Inflammatory macrophage treated with lipopolysaccharide for 1 hour (primary cell): ENCODE results near the gene CCDC157.
A peak's percentile ranks its signal among the peaks of the same experiment; 100 is the strongest.
"Not testable (repeated sequence)": the region's sequence is repeated elsewhere in the genome, so short reads cannot be mapped to it uniquely, and the experiment has no call there.

Experiments used
- DNase-seq, 2 donors: peaks; one replicate each; pipeline ENCODE4 v3.0.0-alpha.2; 2020 to 2022

The CCDC157 gene

DNA sequence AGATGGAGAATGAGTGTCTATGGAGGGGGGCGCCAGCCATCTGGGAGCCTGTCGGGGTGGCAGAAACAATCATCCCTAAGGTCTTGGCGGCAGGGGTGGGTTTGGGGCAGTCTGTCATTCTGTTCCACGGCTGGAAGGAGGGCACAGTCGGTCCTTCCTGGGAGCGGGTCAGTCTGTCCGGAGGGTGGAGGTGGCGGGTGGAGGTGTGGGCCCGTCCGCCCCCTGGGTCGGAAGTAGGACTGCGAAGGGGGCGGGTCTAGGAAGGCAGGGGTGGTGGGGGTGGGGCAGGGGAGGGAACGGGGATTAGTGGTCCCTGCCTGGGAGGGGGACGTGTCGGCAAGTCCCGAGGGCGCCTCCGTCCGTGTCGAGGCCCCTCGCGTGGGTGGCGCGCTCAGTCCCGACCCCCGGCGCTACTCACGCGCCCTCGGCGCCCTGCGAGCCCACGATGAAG, 30.5 kb upstream of the CCDC157 start:
- DNase-seq: no peak

- peak; percentile 76 to 78 for DNase-seq
These were observed 30.0 kb upstream of the CCDC157 start, which contains the start of gene TBC1D10A for GRCh38 chr22:30326706-30327362. TBC1D10A (minus strand) TSS chr22:30326941; CDS start chr22:30326881, 60 bp downstream.

DNA sequence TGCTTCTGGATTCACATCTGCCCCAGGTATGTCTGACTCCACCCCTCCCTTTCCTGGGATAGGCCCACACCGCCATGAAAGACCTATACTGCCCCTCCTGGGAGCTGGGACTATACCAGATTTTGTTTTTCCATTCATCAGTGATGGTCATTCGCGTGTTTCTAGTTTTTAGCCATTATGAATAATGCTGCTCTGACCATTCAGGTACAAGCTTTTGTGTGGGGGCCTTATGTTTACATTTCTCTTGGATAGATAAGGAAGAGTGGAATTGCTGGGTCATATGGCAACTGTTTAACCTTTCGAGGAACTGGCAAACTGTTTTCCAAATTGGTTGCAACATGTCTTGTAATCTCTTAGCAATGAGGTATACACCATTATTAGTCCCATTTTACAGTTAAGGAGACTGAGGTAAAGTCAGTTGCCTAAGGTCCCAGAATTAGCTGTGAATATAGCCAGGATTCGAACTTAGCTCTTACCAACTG, 28.9 kb upstream of the CCDC157 start:
- DNase-seq: no peak

DNA sequence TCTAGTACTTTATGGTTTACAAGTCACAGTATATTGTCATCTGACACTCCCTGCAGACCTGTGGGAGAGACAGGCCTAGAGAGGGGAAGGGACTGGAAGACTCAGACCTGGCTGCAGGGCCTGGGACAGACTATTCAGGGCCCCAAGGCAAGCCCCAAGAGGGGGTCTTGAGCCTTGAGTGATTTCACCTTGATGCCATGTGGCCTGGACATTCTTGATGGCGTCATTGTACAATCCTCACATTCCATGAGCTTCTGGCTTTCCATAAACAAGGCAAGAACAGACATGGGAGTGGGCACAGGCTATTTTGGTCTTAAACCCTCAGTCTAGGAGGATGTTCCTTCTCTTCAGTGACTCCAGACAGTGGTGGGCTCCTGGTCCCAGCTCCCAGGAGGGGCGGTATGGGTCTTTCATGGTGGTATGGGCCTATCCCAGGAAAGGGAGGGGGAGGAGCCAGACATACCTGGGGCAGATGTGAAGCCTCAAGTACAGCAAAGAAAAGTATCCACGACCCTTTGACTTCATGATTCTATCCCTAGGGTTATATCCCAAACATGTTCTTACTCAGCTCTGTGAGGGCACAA, 28.2 kb upstream of the CCDC157 start:
- DNase-seq: no peak

- no peak for DNase-seq
These were observed 24.3 kb upstream of the CCDC157 start for GRCh38 chr22:30332551-30332950.

- DNase-seq: no peak
These were observed 23.7 kb upstream of the CCDC157 start for GRCh38 chr22:30332994-30333706.

DNA sequence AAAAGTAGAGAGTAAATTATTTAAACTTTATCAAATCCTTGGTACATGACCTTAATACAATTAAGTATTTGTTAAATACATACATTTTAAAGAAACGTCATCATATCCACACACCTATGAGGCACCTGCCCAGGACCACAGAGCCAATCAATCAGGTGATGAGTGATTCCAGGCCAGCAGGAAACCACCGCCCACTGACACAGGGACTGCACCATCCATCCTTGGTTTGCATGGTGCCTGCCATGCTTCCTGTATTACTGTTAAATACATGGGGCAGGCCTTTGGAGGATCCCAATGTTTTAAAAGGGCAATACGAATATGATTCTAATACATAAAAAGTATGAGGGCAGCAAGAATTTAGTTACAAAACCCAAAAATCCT, 23.1 kb upstream of the CCDC157 start:
- DNase-seq: no peak

GRCh38 chr22:30334646-30335045, 22.2 kb upstream of the CCDC157 start:
- no peak for DNase-seq

GRCh38 chr22:30335236-30335635, 21.6 kb upstream of the CCDC157 start:
- no peak for DNase-seq

- DNase-seq: no peak
These were observed 19.9 kb upstream of the CCDC157 start for GRCh38 chr22:30336752-30337460.

- DNase-seq: no peak
These were observed 19.4 kb upstream of the CCDC157 start for GRCh38 chr22:30337461-30337778.

DNA sequence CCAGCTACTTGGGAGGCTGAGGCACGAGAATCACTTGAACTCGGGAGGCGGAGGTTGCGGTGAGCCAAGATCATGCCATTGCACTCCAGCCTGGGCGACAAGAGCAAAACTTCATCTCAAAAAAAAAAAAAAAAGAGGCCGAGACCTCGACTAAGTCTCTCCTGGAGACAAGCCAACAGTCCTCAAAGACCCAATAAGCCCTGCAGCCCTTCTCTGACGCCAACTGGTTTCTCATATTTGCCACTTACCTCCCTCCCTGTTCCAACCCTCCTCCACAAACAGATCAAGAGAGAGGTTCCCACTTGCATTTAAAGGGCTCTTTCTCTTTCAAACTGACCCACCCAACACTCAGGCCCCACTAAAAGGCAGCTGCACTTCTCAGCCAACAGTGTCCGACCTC, 18.5 kb upstream of the CCDC157 start:
- DNase-seq: not testable (repeated sequence)

DNA sequence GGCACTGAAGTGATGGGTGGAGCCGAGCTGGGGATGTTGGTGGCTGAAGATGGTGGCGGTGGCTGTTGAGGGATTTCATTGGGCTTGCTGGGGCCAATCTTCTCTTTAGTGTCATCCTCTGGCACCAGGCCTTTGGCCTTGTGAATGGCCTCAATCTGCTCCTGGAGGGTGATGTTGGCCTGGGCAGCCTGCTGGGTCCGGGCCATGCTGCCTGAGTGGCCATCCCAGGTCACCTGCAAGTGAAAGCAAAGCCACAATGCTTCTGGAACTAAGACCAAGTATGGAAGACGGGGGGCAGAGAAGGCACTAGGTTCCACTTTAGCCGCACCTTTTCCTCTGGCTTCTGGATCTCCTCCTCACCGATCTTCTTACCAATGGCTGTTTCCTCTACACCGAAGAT, 18.0 kb upstream of the CCDC157 start:
- DNase-seq: no peak

DNA sequence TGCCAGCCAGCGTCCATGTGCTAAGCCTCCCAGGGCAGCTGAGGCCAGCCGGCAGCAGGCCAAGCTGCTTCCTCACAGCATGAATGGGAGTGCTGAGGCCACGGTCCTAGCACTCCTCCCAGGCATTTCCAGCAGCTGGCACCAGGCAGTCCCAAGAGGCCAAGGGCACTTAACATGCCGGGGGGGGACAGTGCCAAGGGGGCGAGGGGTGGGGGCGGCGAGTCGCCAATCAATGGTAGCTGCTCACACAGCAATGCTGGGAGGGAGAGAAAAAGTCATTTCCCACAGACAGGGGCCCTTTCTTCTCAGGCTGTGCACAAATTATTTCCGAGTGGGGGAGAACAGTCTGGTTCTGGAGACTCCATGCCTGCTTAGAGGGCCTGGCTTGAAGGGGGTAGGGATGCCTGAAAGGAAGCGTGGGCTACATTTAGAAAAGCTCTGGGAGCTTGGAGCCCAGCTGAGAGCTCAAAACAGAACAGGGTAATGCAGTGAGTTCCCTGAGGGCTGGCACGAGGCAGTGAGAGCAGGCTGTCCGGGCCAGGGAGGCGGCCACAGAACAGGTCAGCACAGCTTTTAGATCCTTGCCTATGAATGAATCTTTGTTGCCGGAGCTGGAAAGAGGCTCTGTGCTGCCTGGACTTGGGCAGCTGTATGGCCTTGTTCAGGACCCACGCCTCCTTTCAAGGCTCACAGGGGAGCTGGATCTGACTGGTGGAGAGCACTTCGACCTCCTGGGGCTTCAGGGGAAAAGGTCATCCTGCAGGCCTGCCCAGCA, 15.7 kb upstream of the CCDC157 start:
- no peak for DNase-seq

- DNase-seq: no peak
These were observed 12.2 kb upstream of the CCDC157 start for GRCh38 chr22:30344447-30345200.

DNA sequence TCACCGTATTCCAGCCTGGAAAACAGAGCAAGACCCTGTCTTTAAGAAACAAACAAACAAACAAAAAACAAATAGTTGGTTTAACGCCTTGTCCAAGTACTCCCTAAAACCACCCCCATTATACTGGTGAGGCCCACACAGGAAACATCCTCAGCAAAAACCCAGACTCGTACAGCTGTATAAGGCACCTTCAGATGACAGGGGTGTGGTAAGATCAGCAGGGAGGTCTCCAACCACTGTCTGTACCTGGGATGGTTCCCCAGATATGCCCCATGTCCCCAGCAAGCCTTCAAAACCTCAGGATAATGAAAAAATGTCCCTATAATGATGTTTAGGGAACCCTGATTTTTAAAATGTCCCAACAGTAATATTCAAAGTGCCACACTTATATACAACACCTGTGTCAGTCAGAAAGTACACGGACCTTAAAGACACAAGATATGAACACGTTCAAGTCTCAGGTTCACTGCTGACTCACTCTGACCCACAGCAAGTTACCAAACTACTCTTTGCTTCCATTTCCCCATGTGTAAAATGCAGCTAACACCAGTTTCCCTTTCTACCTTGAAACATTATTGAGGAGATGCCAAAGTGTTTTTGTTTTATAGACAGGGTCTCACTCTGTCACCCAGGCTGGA, 9.4 kb upstream of the CCDC157 start:
- DNase-seq: no peak

- no peak for DNase-seq
These were observed 8.4 kb upstream of the CCDC157 start for GRCh38 chr22:30348404-30348803.

GRCh38 chr22:30348809-30349208, 8.0 kb upstream of the CCDC157 start:
- peak; percentile 16 to 61 for DNase-seq

- DNase-seq: no peak
These were observed 5.6 kb upstream of the CCDC157 start for GRCh38 chr22:30351226-30351625.

GRCh38 chr22:30354644-30355043, 2.2 kb upstream of the CCDC157 start:
- no peak for DNase-seq

DNA sequence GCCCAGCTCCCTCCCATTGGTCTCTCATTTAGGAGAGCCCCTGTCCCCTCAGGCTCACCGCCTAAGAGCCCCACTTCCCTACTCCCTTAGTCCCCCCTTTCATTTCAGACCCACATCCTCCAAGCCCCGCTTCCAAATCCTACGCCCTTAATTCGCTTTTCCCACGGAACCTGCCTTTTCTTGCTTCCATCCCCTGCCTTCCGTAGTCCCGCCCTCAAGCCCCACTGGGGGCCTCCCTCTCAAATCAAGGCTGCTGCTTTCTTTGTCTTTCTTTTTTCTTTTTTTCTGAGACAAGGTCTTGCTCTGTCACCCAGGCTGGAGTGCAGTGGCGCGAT, 396 bp downstream of the CCDC157 start:
- no peak for DNase-seq
